Karpas-422 (cell line): ENCODE data around the gene UGT2B10. TPM values are rescaled to one million over a fixed set of nuclear protein-coding genes. Genes with fewer than 3 reads are reported as not detected.

Experiments used
- DNase-seq: peaks from one replicate; pipeline ENCODE4 v3.0.0-alpha.2; 2015
- H2AFZ ChIP-seq: fragments of 200-600 bp; sonication (generic); 2 replicates; pipeline ENCODE4 v1.6.1; 2014; ENCODE audit warnings: antibody characterized with exemption, low read length, mixed read lengths
- H3K27ac ChIP-seq: fragments of 200-600 bp; sonication (generic); 2 replicates; pipeline ENCODE4 v1.5.1; 2014; ENCODE audit warnings: mild to moderate bottlenecking, low read length, moderate library complexity
- H3K27me3 ChIP-seq: fragments of 200-600 bp; sonication (generic); 2 replicates; pipeline ENCODE4 v1.6.1; 2014; ENCODE audit warnings: low read length, mixed read lengths
- H3K36me3 ChIP-seq: fragments of 200-600 bp; sonication (generic); 2 replicates; pipeline ENCODE4 v1.6.1; 2014; ENCODE audit warnings: low read length, mixed read lengths; ENCODE audit not compliant: insufficient read depth
- H3K4me1 ChIP-seq: fragments of 200-600 bp; sonication (generic); 2 replicates; pipeline ENCODE4 v1.6.1; 2014; ENCODE audit warnings: mild to moderate bottlenecking, low read length, mixed read lengths
- H3K4me2 ChIP-seq: fragments of 200-600 bp; sonication (generic); 2 replicates; pipeline ENCODE4 v1.6.1; 2014; ENCODE audit warnings: low read length, low read depth, mild to moderate bottlenecking; ENCODE audit not compliant: poor library complexity, severe bottlenecking
- H3K4me3 ChIP-seq: fragments of 200-600 bp; sonication (generic); 2 replicates; pipeline ENCODE4 v1.5.1; 2014; ENCODE audit warnings: mild to moderate bottlenecking, antibody characterized with exemption, low read length, mixed read lengths
- H3K79me2 ChIP-seq: fragments of 200-600 bp; sonication (generic); 2 replicates; pipeline ENCODE4 v1.6.1; 2014; ENCODE audit warnings: mild to moderate bottlenecking, low read length, mixed read lengths
- H3K9ac ChIP-seq: fragments of 200-600 bp; sonication (generic); 2 replicates; pipeline ENCODE4 v1.6.0; 2014; ENCODE audit warnings: low read length
- H3K9me2 ChIP-seq: fragments of 200-600 bp; sonication (generic), shearing (Covaris generic); replicated peaks from 2 replicates; pipeline ENCODE4 v1.6.0; 2014; ENCODE audit warnings: mild to moderate bottlenecking, low read length, moderate library complexity; ENCODE audit not compliant: insufficient read depth
- H3K9me3 ChIP-seq: fragments of 300-700, 200-600 bp; sonication (generic); 2 replicates; pipeline ENCODE4 v1.6.1; 2014; ENCODE audit warnings: low read length, mixed read lengths
- H4K20me1 ChIP-seq: fragments of 200-600 bp; sonication (generic); 2 replicates; pipeline ENCODE4 v1.6.1; 2014; ENCODE audit warnings: mild to moderate bottlenecking, antibody characterized with exemption, low read length, low read depth; ENCODE audit not compliant: insufficient read depth
- total RNA-seq: library from RNA; depleted of rRNA; stranded (reverse); fragments of >200 nt; shearing (Covaris generic); gene quantifications from 2 replicates; pipeline ENCODE4 v1.2.3, GENCODE V29; 2014; ENCODE audit warnings: low replicate concordance

UGT2B10 gene
- total RNA-seq, 1 experiment from 2014 or later = not detected

- no peak overlapping the region for H3K4me3 ChIP-seq
- no peaks in the 10 kb centered on the region for H3K9me2 ChIP-seq
- no peak overlapping the region for H3K9ac ChIP-seq
- H3K4me2 ChIP-seq = no peak overlapping the region
- H3K27me3 ChIP-seq = no peaks in the 10 kb centered on the region
- no peaks in the 10 kb centered on the region for H3K4me1 ChIP-seq
- H3K9me3 ChIP-seq = no peaks in the 10 kb centered on the region; the same call in 1 of the 2 replicates
- H4K20me1 ChIP-seq = no peaks in the 10 kb centered on the region
- no peak overlapping the region for H2AFZ ChIP-seq
- no peaks in the 10 kb centered on the region for H3K36me3 ChIP-seq
- no peak for DNase-seq
- H3K27ac ChIP-seq = no peak overlapping the region
- H3K79me2 ChIP-seq = no peaks in the 10 kb centered on the region
Measured at GRCh38 chr4:68859655-68860054, 43.9 kb downstream of the UGT2B10 start.

DNA sequence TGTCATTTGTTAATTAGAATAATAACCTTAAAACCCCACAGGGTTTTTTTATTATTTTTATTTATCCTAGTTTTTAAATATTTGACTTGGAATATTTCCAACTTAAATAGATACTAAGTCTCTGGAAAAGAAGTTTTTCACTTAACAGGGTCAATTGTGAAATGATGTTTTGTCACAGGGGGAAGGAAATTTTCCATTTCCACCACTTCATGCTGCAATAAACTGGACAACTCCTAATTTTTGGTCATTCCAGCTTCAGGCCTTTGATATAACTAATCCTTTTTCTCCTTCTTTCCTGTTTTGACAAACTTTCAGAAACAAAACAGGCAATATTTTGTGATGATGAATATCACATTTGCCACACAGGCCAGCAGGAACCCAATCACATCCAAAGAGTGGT lies 45.3 kb downstream of the UGT2B10 start:
- Histone ChIP-seq H3K36me3 (no peaks in the 10 kb centered on the region), H2AFZ (no peak overlapping the region), H3K27ac (no peak overlapping the region), H3K79me2 (no peaks in the 10 kb centered on the region), H3K4me2 (no peak overlapping the region), H3K9me2 (no peaks in the 10 kb centered on the region), H3K27me3 (no peaks in the 10 kb centered on the region), H3K4me1 (no peaks in the 10 kb centered on the region), H3K4me3 (no peak overlapping the region), H4K20me1 (no peaks in the 10 kb centered on the region), H3K9me3 (no peaks in the 10 kb centered on the region; the same call in 1 of the 2 replicates), H3K9ac (no peak overlapping the region)
- DNase-seq = no peak

DNA sequence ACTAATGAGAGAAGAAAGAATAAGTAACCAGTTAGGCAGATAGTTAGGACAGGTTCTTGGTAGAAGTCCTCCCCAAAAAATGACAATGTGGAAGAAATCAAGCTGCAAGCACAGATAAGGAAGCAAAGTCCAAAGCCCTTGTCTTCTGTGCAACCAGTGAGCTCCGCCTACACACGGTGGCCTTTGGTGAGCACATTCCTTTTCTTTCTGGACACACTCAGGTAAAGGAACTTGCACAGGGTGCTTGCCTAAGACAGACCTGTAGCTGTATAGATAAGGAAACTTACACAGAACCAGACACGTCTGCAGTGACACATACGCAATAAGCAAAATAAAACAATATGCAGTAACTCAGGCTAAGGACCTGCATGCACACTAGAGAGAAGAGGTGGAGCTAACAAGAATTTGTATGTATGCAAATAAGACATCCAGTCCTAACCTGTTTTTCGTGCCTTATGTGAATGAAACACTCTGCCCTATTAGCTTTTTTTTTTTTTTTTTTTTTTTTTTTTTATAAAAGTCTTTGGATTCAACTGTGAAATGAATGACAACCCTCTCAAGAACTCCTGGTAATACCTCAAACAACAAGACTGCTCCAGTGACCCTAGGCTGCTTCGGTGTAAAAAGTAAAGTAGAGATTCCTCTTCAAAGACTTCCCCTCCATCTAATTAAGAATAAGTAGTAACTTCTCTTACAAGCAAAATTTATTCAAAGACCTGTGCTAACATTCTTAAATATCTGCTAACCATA lies 48.8 kb downstream of the UGT2B10 start:
- Histone ChIP-seq H3K79me2 (no peaks in the 10 kb centered on the region), H3K4me2 (no peak overlapping the region), H4K20me1 (no peaks in the 10 kb centered on the region), H3K4me3 (no peak overlapping the region), H3K27me3 (no peaks in the 10 kb centered on the region), H3K27ac (no peak overlapping the region), H3K9me2 (no peaks in the 10 kb centered on the region; the same call in 1 of the 2 replicates), H3K9me3 (no peaks in the 10 kb centered on the region; the same call in 1 of the 2 replicates), H2AFZ (no peak overlapping the region), H3K4me1 (no peaks in the 10 kb centered on the region), H3K9ac (no peak overlapping the region), H3K36me3 (no peaks in the 10 kb centered on the region)
- DNase-seq = no peak

GRCh38 chr4:68865188-68865638 lies 49.4 kb downstream of the UGT2B10 start:
- Histone ChIP-seq H3K9me2 (no peaks in the 10 kb centered on the region; the same call in 1 of the 2 replicates), H3K4me1 (no peaks in the 10 kb centered on the region), H3K27me3 (no peaks in the 10 kb centered on the region), H3K9ac (no peak overlapping the region), H3K79me2 (no peaks in the 10 kb centered on the region), H3K36me3 (no peaks in the 10 kb centered on the region), H3K4me2 (no peak overlapping the region), H4K20me1 (no peaks in the 10 kb centered on the region), H2AFZ (no peak overlapping the region), H3K4me3 (no peak overlapping the region), H3K27ac (no peak overlapping the region), H3K9me3 (no peaks in the 10 kb centered on the region; the same call in 1 of the 2 replicates)
- no peak for DNase-seq

DNA sequence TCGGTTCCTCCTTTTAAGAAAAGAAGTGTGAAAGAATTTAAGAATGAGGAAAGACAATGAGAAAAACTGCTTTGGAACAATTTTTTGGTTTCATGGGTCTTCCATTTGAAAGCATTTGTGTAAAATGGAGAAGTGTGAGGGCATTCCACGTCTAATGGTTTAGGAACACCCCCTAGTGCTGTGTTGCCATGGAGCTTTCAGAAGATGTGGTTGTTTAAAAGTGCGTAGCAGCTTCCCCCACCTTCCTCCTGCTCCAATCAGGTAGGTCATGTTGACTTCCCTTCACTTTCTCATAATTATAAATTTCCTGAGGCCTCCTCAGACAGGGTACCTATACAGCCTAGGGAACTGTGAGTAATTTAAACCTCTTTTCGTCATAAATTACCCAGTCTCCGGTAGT lies 50.0 kb downstream of the UGT2B10 start:
- no peaks in the 10 kb centered on the region; the same call in 1 of the 2 replicates for H3K9me3 ChIP-seq
- H3K27ac ChIP-seq = no peak overlapping the region
- no peak for DNase-seq
- no peak overlapping the region for H3K9ac ChIP-seq
- no peaks in the 10 kb centered on the region for H4K20me1 ChIP-seq
- no peak overlapping the region for H3K4me2 ChIP-seq
- H3K4me3 ChIP-seq = no peak overlapping the region
- H3K36me3 ChIP-seq = no peaks in the 10 kb centered on the region
- H2AFZ ChIP-seq = no peak overlapping the region
- H3K9me2 ChIP-seq = no peaks in the 10 kb centered on the region; the same call in 1 of the 2 replicates
- H3K79me2 ChIP-seq = no peaks in the 10 kb centered on the region
- no peaks in the 10 kb centered on the region for H3K4me1 ChIP-seq
- no peaks in the 10 kb centered on the region for H3K27me3 ChIP-seq

- H4K20me1 ChIP-seq = no peaks in the 10 kb centered on the region
- no peaks in the 10 kb centered on the region; the same call in 1 of the 2 replicates for H3K9me3 ChIP-seq
- no peak overlapping the region for H2AFZ ChIP-seq
- H3K9ac ChIP-seq = no peak overlapping the region
- H3K27ac ChIP-seq = no peak overlapping the region
- no peaks in the 10 kb centered on the region for H3K79me2 ChIP-seq
- no peaks in the 10 kb centered on the region for H3K4me1 ChIP-seq
- DNase-seq = no peak
- no peaks in the 10 kb centered on the region for H3K36me3 ChIP-seq
- H3K4me3 ChIP-seq = no peak overlapping the region
- no peak overlapping the region for H3K4me2 ChIP-seq
- H3K9me2 ChIP-seq = no peaks in the 10 kb centered on the region; the same call in 1 of the 2 replicates
- no peaks in the 10 kb centered on the region for H3K27me3 ChIP-seq
Measured at GRCh38 chr4:68869274-68869773, 53.5 kb downstream of the UGT2B10 start.

DNA sequence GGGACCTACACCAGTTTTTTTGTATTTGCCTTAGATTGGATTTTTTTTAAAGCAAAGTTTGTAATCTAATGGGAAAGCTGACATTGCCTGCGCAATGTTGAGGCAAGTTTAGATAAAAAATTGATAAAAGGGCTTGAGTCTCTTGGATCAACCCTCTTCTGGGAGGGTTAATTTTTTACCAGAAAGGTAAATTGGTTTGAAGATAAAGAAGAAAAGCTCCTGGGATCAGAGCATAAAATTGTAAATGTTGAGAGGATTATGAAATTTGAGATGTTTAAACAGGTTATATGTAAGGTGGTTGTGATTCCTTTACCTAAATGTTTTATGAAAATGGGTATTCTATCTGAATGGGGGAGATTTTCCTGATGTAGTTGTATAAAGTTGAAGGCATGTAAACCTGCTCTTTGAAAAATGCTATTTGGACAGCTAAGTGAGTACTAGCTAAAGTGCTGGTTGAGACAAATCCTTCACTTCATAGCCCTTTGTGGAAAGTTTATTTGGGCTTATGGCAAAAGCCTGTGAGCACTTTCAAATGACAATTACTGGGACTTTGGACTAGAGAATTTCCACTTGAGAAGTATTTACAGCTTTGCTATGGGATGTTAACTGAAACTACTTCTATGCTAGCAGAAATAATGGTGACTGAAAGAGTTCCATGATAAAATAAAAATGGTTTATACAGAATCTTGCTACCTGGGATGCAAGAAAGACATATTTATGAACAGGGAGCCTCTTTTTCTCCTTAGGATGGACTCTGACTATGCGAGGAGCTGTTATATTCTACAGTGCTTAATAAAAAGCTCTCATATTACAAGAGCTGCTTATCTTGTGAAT lies 56.2 kb downstream of the UGT2B10 start:
- Histone ChIP-seq H3K27me3 (no peaks in the 10 kb centered on the region), H4K20me1 (no peaks in the 10 kb centered on the region), H3K4me3 (no peak overlapping the region), H3K36me3 (no peaks in the 10 kb centered on the region), H2AFZ (no peak overlapping the region), H3K9ac (no peak overlapping the region), H3K79me2 (no peaks in the 10 kb centered on the region), H3K9me2 (no peaks in the 10 kb centered on the region; the same call in 1 of the 2 replicates), H3K9me3 (no peaks in the 10 kb centered on the region; the same call in 1 of the 2 replicates), H3K4me1 (no peaks in the 10 kb centered on the region), H3K4me2 (no peak overlapping the region), H3K27ac (no peak overlapping the region)
- DNase-seq = no peak
